NK-92 (cell line): Measurements from ENCODE around the gene SEMA6B.
"Not testable (repeated sequence)": the region's sequence is repeated elsewhere in the genome, so short reads cannot be mapped to it uniquely, and the experiment has no call there.

Experiments
- DNase-seq: peaks from one replicate; lab custom pipeline; 2025; ENCODE audit not compliant: unreplicated experiment; lab: John Stamatoyannopoulos, UW

Gene SEMA6B

GRCh38 chr19:4559569-4559968, at the start of gene SEMA6B:
TSS of gene SEMA6B (minus strand) at chr19:4559684. CDS start at chr19:4558457, 1,227 bp downstream.
- no peak for DNase-seq

GRCh38 chr19:4606921-4607678, 47.6 kb upstream of the SEMA6B start:
- DNase-seq: no peak

- no peak for DNase-seq
These were observed 46.7 kb upstream of the SEMA6B start for GRCh38 chr19:4606181-4606580.

GRCh38 chr19:4604912-4605311, 45.4 kb upstream of the SEMA6B start:
- no peak for DNase-seq

- no peak for DNase-seq
These were observed 43.4 kb upstream of the SEMA6B start for GRCh38 chr19:4602915-4603314.

- DNase-seq: no peak
These were observed 42.8 kb upstream of the SEMA6B start for GRCh38 chr19:4602173-4602788.

- DNase-seq: no peak
These were observed 41.4 kb upstream of the SEMA6B start for GRCh38 chr19:4600893-4601292.

GRCh38 chr19:4600082-4600481, 40.6 kb upstream of the SEMA6B start:
- DNase-seq: no peak

- DNase-seq: no peak
These were observed 39.2 kb upstream of the SEMA6B start for GRCh38 chr19:4598712-4599111.

GRCh38 chr19:4597975-4598671, 38.6 kb upstream of the SEMA6B start:
- no peak for DNase-seq

- no peak for DNase-seq
These were observed 37.9 kb upstream of the SEMA6B start for GRCh38 chr19:4597278-4597974.

- no peak for DNase-seq
These were observed 36.8 kb upstream of the SEMA6B start for GRCh38 chr19:4596033-4596904.

- not testable (repeated sequence) for DNase-seq
These were observed 35.7 kb upstream of the SEMA6B start for GRCh38 chr19:4595158-4595557.

GRCh38 chr19:4594201-4594600, 34.7 kb upstream of the SEMA6B start:
- no peak for DNase-seq

- DNase-seq: no peak
These were observed 33.9 kb upstream of the SEMA6B start for GRCh38 chr19:4593409-4593851.

GRCh38 chr19:4592445-4592844, 33.0 kb upstream of the SEMA6B start:
- DNase-seq: no peak

- no peak for DNase-seq
These were observed 31.8 kb upstream of the SEMA6B start for GRCh38 chr19:4591320-4591719.

GRCh38 chr19:4590559-4590958, 31.1 kb upstream of the SEMA6B start:
- no peak for DNase-seq

- DNase-seq: no peak
These were observed 30.3 kb upstream of the SEMA6B start for GRCh38 chr19:4589579-4590410.
